Measurements from ENCODE around the gene IFIT2. TPM values are rescaled to one million over a fixed set of nuclear protein-coding genes. Genes with fewer than 3 reads are reported as not detected.

The IFIT2 gene
- total RNA-seq, 1 experiment from 2014 or later, result not detected

DNA sequence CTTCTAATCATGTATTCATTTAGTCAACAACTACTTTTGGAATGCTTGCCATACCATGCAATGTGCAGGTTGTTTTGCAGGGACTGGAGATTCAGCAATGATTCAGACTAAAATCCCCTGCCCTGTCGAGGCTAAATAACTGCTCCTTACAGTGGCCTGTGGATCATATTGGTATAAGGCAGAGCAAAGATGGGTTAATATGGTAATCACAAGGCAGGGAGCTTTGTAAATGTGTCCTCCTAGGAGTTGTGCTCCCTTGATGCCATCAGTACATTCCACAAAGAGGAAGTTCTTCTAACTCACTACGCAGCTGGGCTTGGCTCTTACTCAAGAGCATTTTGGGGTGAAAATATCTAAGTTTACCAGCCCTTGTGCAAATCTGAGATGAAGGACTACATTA is 614 bp upstream of the IFIT2 start:
- Mint-ChIP-seq H3K27ac (no peak overlapping the region), H3K9me3 (0 out of 5 replicates have a peak, but pooled peaks cover 0 to 3% of the 10 kb centered on the region in 2 experiments), H3K27me3 (ENCODE audit: low read depth) (no peaks in the 10 kb centered on the region; the same call in 1 of the 2 replicates), H3K4me3 (no peak overlapping the region), H3K36me3 (ENCODE audit: insufficient read depth in 1 of 3, low read depth in 3 of 3) (peaks cover 0 to 2% (median 0%) of the 10 kb centered on the region in 3 experiments; a peak in 1 of 7 replicates), H3K4me1 (peaks cover 14 to 16% of the 10 kb centered on the region in 2 experiments)
- H3K4me2 ChIP-seq (ENCODE audit: insufficient read depth, insufficient read length, low read length), result no peak overlapping the region
- H3K79me1 ChIP-seq (ENCODE audit: insufficient read depth, low read depth, low read length, poor library complexity, severe bottlenecking), result no peaks in the 10 kb centered on the region
- no CpG with 5 or more reads among the region's 2 CpGs for WGBS (ENCODE audit: extremely low coverage, insufficient read length, low lambda C conversion rate)
- H2BK20ac ChIP-seq (ENCODE audit: low read depth, low read length, poor library complexity, severe bottlenecking), result no peak overlapping the region
- H3K9me3 ChIP-seq (ENCODE audit: control insufficient read depth, low read depth, low read length), result no peaks in the 10 kb centered on the region
- no peaks in the 10 kb centered on the region for H3K23me2 ChIP-seq (ENCODE audit: insufficient read length, low read depth, low read length, poor library complexity, severe bottlenecking)
- no peak overlapping the region for H3K56ac ChIP-seq (ENCODE audit: insufficient read length, low read depth, low read length)
- H3K14ac ChIP-seq (ENCODE audit: insufficient read depth, low read length), result no peak overlapping the region
- no peaks in the 10 kb centered on the region for H3K79me2 ChIP-seq (ENCODE audit: insufficient read depth, low read length)
- H4K91ac ChIP-seq (ENCODE audit: insufficient read length, low read depth, low read length), result no peak overlapping the region
- no peak overlapping the region for H2BK5ac ChIP-seq (ENCODE audit: insufficient read length, low read length)
- H4K5ac ChIP-seq (ENCODE audit: insufficient read length, low read depth, low read length), result no peak overlapping the region
- no peak overlapping the region for H3K18ac ChIP-seq (ENCODE audit: insufficient read length, low read depth, low read length)
- H4K20me1 ChIP-seq (ENCODE audit: control insufficient read depth, insufficient read depth, insufficient read length), result no peaks in the 10 kb centered on the region
- H3K27ac ChIP-seq (ENCODE audit: insufficient read length, low read depth, low read length), result no peak overlapping the region
- H3K27me3 ChIP-seq (ENCODE audit: insufficient read depth, low read length), result no peaks in the 10 kb centered on the region
- H2BK120ac ChIP-seq (ENCODE audit: low read depth, low read length, poor library complexity, severe bottlenecking), result no peak overlapping the region
- TF ChIP-seq, protein P1, sequence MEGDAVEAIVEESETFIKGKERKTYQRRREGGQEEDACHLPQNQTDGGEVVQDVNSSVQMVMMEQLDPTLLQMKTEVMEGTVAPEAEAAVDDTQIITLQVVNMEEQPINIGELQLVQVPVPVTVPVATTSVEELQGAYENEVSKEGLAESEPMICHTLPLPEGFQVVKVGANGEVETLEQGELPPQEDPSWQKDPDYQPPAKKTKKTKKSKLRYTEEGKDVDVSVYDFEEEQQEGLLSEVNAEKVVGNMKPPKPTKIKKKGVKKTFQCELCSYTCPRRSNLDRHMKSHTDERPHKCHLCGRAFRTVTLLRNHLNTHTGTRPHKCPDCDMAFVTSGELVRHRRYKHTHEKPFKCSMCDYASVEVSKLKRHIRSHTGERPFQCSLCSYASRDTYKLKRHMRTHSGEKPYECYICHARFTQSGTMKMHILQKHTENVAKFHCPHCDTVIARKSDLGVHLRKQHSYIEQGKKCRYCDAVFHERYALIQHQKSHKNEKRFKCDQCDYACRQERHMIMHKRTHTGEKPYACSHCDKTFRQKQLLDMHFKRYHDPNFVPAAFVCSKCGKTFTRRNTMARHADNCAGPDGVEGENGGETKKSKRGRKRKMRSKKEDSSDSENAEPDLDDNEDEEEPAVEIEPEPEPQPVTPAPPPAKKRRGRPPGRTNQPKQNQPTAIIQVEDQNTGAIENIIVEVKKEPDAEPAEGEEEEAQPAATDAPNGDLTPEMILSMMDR (conservative IDR thresholded peaks at IDR 0.05), result no peak
- no peak overlapping the region for H4K8ac ChIP-seq (replicated peaks; ENCODE audit: insufficient read length, low read depth, low read length)
- H2AK5ac ChIP-seq (ENCODE audit: insufficient read length, low read length), result no peak overlapping the region
- no peak for DNase-seq
- H2BK12ac ChIP-seq (ENCODE audit: insufficient read length, low read depth, low read length), result no peak overlapping the region
- H3K4ac ChIP-seq (ENCODE audit: low read depth, low read length), result no peak overlapping the region
- no peak overlapping the region for H2AFZ ChIP-seq (ENCODE audit: low read length)
- peaks cover 3% of the 10 kb centered on the region for H3K4me1 ChIP-seq (ENCODE audit: insufficient read depth, low read length)
- no peak overlapping the region for H3T11ph ChIP-seq (ENCODE audit: low read length)
- no peak overlapping the region for H2BK15ac ChIP-seq (ENCODE audit: low read depth, low read length)
- H3K23ac ChIP-seq (ENCODE audit: insufficient read length, low read depth, low read length), result no peak overlapping the region
- no peak overlapping the region for H3K9ac ChIP-seq (ENCODE audit: extremely low read depth, insufficient read length, low read length)

Measured in H9 (cell line).